ENCODE measurements around the gene STAC3. TPM values are rescaled to one million over a fixed set of nuclear protein-coding genes. Genes with fewer than 3 reads are reported as not detected.

STAC3 gene
- total and polyA plus RNA-seq, 11 donors, result 0.47 to 5.7 (median 0.80) TPM; not detected in 1

DNA sequence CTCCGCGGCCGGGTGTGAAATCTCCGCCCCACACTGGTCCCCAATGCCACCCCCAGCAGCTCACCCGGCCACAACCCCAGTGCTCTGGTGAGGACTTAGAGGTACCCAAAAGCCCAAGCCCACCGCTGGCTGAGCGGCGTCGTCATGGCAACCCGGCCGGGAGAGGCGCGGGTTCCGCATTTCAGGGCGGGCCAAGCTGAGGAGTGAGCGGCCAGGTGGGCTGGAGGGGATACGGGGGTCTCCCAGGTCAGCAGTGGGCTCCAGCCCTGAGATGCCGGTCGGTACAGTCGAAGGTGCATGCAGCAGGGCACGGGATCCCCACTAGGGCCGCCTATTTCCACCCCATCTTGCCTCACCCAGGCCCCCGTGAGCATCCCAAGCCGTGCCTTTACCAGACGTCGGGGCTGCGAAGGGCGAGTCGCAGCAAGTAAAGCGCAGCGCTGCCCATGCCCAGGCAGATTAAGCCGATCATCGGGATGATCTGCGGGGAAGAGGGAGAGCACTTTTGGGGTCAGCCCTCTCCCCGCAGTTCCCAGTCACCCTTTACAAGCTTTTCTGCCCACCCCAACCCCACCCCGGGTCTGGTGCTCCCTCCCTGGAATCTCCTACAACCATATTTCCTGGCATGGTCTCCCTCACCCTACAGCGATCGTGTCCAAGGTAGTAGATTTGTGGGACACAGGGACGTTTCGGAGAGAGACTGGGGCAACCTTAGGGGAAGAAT lies 14.6 kb downstream of the STAC3 start:
- peaks cover 0 to 36% (median 29%) of the 10 kb centered on the region in 9 donors for H3K36me3 ChIP-seq
- WGBS, 4 donors, result 18 to 41% (median 30%) methylated on average over 15 to 40 of the region's 40 CpGs
- peak overlapping the region; percentile 8 to 88 (median 72) for H3K27ac ChIP-seq
- H3K4me1 ChIP-seq, result peaks cover 0 to 86% (median 38%) of the 10 kb centered on the region in 12 donors
- TF ChIP-seq, protein P1, sequence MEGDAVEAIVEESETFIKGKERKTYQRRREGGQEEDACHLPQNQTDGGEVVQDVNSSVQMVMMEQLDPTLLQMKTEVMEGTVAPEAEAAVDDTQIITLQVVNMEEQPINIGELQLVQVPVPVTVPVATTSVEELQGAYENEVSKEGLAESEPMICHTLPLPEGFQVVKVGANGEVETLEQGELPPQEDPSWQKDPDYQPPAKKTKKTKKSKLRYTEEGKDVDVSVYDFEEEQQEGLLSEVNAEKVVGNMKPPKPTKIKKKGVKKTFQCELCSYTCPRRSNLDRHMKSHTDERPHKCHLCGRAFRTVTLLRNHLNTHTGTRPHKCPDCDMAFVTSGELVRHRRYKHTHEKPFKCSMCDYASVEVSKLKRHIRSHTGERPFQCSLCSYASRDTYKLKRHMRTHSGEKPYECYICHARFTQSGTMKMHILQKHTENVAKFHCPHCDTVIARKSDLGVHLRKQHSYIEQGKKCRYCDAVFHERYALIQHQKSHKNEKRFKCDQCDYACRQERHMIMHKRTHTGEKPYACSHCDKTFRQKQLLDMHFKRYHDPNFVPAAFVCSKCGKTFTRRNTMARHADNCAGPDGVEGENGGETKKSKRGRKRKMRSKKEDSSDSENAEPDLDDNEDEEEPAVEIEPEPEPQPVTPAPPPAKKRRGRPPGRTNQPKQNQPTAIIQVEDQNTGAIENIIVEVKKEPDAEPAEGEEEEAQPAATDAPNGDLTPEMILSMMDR (IDR thresholded peaks at IDR 0.05), result no peak
- no peak for TF ChIP-seq POLR2A (IDR thresholded peaks at IDR 0.05)
- intact Hi-C loops (cut with DNase I), result loop anchor here in 1 of 10 donors (5.0 kb wide), 1 partner anchor 109 kb away; the partner anchor contains the start of gene LRP1
- DNase-seq (peak in 1 of 5 donors; percentile 66), ATAC-seq (no peak)
- peaks cover 0 to 52% (median 17%) of the 10 kb centered on the region in 9 donors for H3K27me3 ChIP-seq
- no peaks in the 10 kb centered on the region for H3K9me3 ChIP-seq
- H3K4me3 ChIP-seq, result peak overlapping the region; percentile 5 to 66 (median 53)

DNA sequence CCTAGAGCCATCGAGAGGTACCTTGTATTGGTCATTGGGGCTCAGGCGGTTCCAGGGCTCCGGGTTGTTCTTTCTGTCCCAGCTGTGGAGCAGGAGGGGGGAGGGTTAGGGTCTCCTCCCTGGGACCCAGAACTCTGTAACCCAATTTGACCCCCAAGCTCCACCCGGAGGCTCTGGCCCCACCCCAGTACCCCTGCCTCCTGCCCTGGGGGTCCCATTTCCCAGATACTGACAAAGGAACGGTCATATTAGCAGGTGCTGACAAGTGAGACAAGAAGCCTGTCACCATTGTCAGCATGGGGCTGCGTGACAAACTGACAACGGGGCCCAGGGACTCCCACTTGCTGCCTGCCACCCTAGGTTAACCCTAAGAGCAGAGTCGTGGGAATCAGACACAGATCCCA lies 15.3 kb downstream of the STAC3 start:
- DNase-seq, result peak in 1 of 5 donors; percentile 48
- H3K27me3 ChIP-seq, result peaks cover 0 to 46% (median 12%) of the 10 kb centered on the region in 9 donors
- no peak for ATAC-seq
- TF ChIP-seq, protein P1 (IDR thresholded peaks at IDR 0.05), result no peak
- TF ChIP-seq POLR2A (IDR thresholded peaks at IDR 0.05), result no peak
- H3K4me1 ChIP-seq, result peaks cover 0 to 86% (median 35%) of the 10 kb centered on the region in 12 donors
- WGBS, 4 donors, result 51 to 59% (median 53%) methylated on average over 4 to 8 of the region's 8 CpGs
- peaks cover 0 to 40% (median 29%) of the 10 kb centered on the region in 9 donors for H3K36me3 ChIP-seq
- intact Hi-C loops (cut with DNase I), result loop anchor here in 1 of 10 donors (5.0 kb wide), 1 partner anchor 108 kb away; the partner anchor contains the start of gene LRP1
- H3K9me3 ChIP-seq, result no peaks in the 10 kb centered on the region
- H3K27ac ChIP-seq, result peak overlapping the region; percentile 8 to 88 (median 72)
- H3K4me3 ChIP-seq, result peak overlapping the region in 11 of 12 donors; percentile 5 to 66 (median 53)

DNA sequence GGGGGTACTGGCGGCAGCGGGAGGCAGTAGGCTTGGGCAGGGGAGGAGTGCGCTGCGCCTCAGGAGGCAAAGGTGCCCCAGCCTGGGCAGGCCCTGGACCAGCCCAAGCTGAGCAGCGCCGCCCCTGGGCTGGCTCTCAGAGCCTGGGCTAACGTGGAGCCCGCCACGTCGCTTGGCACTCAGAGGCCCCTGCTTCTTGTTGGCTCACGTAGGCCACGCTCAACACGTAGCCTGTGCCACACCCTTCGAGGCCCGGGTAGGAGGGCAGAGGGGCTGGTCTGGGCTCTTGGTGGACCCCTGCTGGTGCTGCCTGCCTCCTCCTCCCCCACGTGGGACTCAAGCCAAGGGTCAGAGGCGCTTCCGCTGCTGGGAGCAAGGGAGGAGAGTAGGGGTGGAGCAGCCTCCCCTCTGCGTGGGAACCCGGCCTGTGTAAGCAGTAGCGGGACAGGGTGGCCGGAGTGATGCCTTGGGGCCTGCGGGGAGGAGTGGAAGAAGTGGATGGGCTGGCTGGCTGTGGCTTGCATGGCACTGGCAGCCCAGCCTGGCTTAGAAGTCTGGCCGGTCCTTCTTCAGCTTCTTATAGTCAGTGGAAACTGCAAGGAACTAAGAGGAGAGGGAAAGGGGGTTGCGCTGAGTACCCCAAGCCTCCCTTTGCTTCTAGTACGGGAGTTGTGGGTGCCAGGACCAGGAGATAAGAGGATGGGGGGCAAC lies 15.8 kb downstream of the STAC3 start:
- H3K27me3 ChIP-seq, result peaks cover 0 to 40% (median 12%) of the 10 kb centered on the region in 9 donors
- peak in 1 of 2 donors; percentile 31 for TF ChIP-seq POLR2A (IDR thresholded peaks at IDR 0.05)
- TF ChIP-seq, protein P1 (IDR thresholded peaks at IDR 0.05), result peak in 4 of 12 donors; percentile 8 to 33 (median 22)
- DNase-seq (peak; percentile 77 to 87 (median 85)), ATAC-seq (peak in 3 of 4 donors; percentile 34 to 46 (median 38))
- peaks cover 0 to 40% (median 29%) of the 10 kb centered on the region in 9 donors for H3K36me3 ChIP-seq
- 62 to 69% (median 66%) methylated on average over 22 to 26 of the region's 26 CpGs for WGBS, 4 donors
- no peaks in the 10 kb centered on the region for H3K9me3 ChIP-seq
- intact Hi-C loops (cut with DNase I), result loop anchor here in 1 of 10 donors (5.0 kb wide), 1 partner anchor 108 kb away; the partner anchor contains the start of gene LRP1
- H3K27ac ChIP-seq, result peak overlapping the region in 11 of 12 donors; percentile 57 to 88 (median 72)
- H3K4me3 ChIP-seq, result peak overlapping the region in 11 of 12 donors; percentile 10 to 66 (median 53)
- H3K4me1 ChIP-seq, result peaks cover 0 to 86% (median 33%) of the 10 kb centered on the region in 12 donors

All from heart left ventricle (tissue), 16 donors.